ENCODE results near the gene ABCC2.

ABCC2 gene

DNA sequence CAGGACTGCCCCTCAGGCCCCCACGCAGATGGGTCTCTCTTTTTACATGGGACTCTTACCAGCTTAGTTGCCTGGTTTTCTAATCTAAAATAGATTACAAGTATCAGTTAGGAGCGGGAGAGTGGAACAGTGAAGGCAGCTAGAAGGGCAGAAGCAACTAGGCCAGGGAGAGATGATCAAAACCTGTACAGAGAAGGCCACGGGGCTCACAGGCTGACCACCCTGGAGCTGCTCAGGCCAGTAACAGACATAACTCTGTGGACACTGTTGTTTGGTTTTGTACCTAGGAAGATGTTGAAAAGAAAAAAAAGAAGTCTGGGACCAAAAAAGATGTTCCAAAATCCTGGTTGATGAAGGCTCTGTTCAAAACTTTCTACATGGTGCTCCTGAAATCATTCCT is 16.5 kb downstream of the ABCC2 start:
- no peak overlapping the region for H3K27ac ChIP-seq
- TF ChIP-seq, protein P1, sequence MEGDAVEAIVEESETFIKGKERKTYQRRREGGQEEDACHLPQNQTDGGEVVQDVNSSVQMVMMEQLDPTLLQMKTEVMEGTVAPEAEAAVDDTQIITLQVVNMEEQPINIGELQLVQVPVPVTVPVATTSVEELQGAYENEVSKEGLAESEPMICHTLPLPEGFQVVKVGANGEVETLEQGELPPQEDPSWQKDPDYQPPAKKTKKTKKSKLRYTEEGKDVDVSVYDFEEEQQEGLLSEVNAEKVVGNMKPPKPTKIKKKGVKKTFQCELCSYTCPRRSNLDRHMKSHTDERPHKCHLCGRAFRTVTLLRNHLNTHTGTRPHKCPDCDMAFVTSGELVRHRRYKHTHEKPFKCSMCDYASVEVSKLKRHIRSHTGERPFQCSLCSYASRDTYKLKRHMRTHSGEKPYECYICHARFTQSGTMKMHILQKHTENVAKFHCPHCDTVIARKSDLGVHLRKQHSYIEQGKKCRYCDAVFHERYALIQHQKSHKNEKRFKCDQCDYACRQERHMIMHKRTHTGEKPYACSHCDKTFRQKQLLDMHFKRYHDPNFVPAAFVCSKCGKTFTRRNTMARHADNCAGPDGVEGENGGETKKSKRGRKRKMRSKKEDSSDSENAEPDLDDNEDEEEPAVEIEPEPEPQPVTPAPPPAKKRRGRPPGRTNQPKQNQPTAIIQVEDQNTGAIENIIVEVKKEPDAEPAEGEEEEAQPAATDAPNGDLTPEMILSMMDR (conservative IDR thresholded peaks at IDR 0.05), result no peak

DNA sequence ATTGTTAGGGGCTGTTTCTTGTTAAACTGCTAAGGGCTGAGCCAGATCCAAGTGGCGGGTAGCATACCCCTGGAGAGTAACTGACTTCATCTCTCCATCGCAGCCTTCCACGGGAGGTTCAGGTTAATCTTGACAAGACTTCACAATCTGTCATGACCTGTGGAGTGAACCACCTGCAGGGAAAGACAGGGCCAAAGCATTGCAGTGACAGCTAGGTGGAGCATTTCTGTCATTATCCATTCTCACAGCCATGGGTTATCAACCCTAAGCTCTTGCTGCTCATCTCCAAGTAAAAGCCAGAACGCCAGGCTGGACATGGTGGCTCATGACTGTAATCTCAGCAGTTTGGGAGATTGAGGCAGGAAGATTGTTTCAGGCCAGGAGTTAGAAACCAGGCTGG is 17.2 kb downstream of the ABCC2 start:
- TF ChIP-seq, protein P1 (conservative IDR thresholded peaks at IDR 0.05), result no peak

DNA sequence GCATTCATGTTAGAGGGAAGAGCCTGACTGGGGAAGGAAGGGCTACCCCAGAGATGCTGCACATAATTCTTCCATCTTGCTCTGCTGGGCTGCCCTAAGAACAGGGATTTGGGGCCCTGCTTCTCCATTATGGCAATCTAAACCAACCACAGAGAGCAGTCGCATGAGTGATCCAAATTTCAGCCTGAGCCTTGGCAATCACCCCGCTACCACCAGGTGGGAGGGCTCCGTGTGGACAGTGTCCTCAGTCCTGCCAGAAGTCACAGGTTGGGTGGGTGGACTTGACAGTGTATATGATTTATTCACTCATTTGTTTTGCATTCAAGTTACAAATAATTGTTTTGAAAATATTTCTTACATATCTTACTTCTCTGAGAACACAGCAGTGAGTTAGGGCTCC is 22.0 kb downstream of the ABCC2 start:
- TF ChIP-seq, protein P1 (conservative IDR thresholded peaks at IDR 0.05), result no peak
- H3K27ac ChIP-seq, result no peak overlapping the region

More for the DNA sequence above, 17.2 kb downstream of the ABCC2 start:
- H3K27ac ChIP-seq, result no peak overlapping the region

DNA sequence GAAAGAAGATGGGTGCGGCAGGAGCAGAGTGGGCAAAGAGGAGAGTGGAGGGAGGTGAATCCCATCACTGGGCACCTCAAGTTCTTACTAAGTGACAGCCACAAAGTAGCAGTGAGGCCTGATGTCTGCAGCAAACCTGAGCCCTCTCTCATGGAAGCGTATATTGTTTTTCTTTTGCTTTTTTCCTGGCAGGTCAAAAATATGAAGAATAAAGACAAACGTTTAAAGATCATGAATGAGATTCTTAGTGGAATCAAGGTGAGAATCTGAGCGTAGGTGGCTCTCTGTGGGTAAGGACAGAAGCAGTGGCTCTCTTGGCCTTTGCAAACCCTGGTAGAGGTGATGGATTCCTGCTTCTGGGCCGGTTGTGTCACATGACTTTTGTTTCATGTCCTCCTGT is 22.8 kb downstream of the ABCC2 start:
- H3K27ac ChIP-seq, result no peak overlapping the region
- TF ChIP-seq, protein P1 (conservative IDR thresholded peaks at IDR 0.05), result no peak

DNA sequence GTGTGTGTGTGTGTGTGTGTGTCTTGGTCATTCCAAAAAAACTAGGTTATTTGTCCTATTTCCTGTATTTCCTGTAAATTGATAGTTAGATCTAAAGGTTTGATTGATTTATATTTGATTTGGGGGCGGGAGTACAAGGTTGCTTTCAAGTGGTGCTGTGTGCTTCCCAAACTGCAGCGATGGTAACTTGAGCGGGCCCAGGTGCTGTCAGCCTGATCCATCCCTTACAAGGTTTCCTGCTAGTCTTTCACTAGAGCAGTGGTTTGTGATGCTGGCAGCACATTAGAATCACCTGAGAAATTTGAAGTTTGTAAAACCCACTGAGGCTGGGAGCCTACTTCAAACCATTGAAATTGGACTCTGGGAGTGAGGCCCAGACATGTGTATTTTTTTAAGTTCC is 23.7 kb downstream of the ABCC2 start:
- no peak overlapping the region for H3K27ac ChIP-seq
- TF ChIP-seq, protein P1 (conservative IDR thresholded peaks at IDR 0.05), result no peak

DNA sequence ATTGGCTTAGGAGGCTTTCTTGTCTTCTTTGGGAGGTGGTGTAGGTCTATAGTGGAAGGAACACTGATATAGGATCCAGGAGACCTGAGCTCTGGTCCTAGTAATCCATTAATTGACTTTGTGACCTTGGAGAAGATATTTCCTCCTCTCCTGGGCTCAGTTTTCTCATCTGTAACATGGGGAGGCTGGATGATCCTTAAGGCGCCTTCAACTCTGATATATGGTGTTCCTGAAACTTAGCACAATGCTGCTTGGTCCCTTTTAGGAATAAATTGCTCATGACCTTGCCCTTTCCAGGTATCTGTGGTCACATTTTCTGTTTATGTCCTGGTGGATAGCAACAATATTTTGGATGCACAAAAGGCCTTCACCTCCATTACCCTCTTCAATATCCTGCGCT is 25.3 kb downstream of the ABCC2 start:
- TF ChIP-seq, protein P1 (conservative IDR thresholded peaks at IDR 0.05), result no peak
- H3K27ac ChIP-seq, result no peak overlapping the region

DNA sequence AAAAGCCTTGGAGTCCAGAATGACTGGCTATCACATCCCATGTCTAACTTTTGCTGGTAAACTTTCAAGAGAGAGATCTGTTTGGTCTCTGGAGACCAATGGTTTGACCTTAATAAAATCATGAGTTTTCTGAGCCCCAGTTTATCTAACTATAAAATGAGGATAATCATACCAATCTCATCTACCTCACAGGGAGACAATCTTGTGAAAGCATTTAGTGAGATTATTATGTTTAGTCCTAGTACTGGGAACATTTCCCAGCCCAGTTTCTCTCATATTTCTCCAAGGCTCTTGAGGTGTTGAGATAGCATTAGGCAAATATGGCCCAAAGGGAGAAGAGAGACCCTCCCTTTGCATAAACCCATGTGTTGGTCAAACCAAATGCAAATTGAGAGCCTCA is 25.8 kb downstream of the ABCC2 start:
- H3K27ac ChIP-seq, result no peak overlapping the region
- TF ChIP-seq, protein P1 (conservative IDR thresholded peaks at IDR 0.05), result no peak

DNA sequence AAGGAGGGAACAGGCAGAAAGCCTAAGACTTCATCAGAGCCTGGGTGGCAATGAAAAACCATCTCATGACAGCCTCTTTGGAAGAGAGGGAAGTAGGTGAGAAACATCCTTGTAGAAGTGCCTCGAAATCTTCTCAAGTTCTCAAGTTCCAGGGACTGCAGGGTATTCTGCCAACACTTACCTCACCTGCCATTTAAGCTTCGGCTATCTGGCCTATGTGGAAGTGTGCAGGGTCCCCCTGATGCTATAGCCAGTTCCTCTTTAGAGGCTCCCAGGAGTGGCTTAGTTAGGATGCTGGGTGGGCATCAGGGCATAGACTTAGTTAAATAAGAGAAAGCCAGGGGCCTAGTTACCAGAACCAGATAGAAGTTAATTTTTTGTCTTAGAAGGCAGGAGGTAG is 27.0 kb downstream of the ABCC2 start:
- H3K27ac ChIP-seq, result no peak overlapping the region
- TF ChIP-seq, protein P1 (conservative IDR thresholded peaks at IDR 0.05), result no peak

All from VCaP (cell line).